H9 (cell line): Measurements from ENCODE around the gene BRD3OS. TPM values are rescaled to one million over a fixed set of nuclear protein-coding genes. Genes with fewer than 3 reads are reported as not detected.
A peak's percentile ranks its signal among the peaks of the same experiment; 100 is the strongest.

Experiments used
- DNase-seq: peaks from one replicate; pipeline ENCODE4 v3.0.0-alpha.2; 2017
- H2AFZ ChIP-seq: one replicate; pipeline ENCODE4 v1.6.1; 2013; ENCODE audit warnings: mild to moderate bottlenecking, low read length, control low read depth, moderate library complexity
- H2AK5ac ChIP-seq: 2 replicates; pipeline ENCODE4 v1.6.1; 2013; ENCODE audit warnings: low read length, control low read depth, mixed read lengths; ENCODE audit not compliant: insufficient read length
- H2BK120ac ChIP-seq: one replicate; pipeline ENCODE4 v1.6.1; 2013; ENCODE audit warnings: low read depth, mild to moderate bottlenecking, low read length, control low read depth, inconsistent platforms; ENCODE audit not compliant: poor library complexity, severe bottlenecking
- H2BK12ac ChIP-seq: 2 replicates; pipeline ENCODE4 v1.6.1; 2013; ENCODE audit warnings: low read length, control low read depth, mixed read lengths, low read depth; ENCODE audit not compliant: insufficient read length
- H2BK15ac ChIP-seq: 2 replicates; pipeline ENCODE4 v1.6.1; 2013; ENCODE audit warnings: low read depth, low read length, control low read depth
- H2BK20ac ChIP-seq: one replicate; pipeline ENCODE4 v1.6.1; 2013; ENCODE audit warnings: low read depth, mild to moderate bottlenecking, low read length, control low read depth, inconsistent platforms; ENCODE audit not compliant: poor library complexity, severe bottlenecking
- H2BK5ac ChIP-seq: 2 replicates; pipeline ENCODE4 v1.6.1; 2013; ENCODE audit warnings: low read length, control low read depth, mixed read lengths; ENCODE audit not compliant: insufficient read length
- H3K14ac ChIP-seq: 2 replicates; pipeline ENCODE4 v1.6.1; 2013; ENCODE audit warnings: low read length, control low read depth; ENCODE audit not compliant: insufficient read depth
- H3K18ac ChIP-seq: 2 replicates; pipeline ENCODE4 v1.6.1; 2013; ENCODE audit warnings: low read depth, mild to moderate bottlenecking, mixed read lengths, low read length, control low read depth; ENCODE audit not compliant: insufficient read length
- H3K23ac ChIP-seq: 2 replicates; pipeline ENCODE4 v1.6.1; 2013; ENCODE audit warnings: low read length, control low read depth, mixed read lengths, low read depth; ENCODE audit not compliant: insufficient read length
- H3K23me2 ChIP-seq: 2 replicates; pipeline ENCODE4 v1.6.1; 2013; ENCODE audit warnings: low read depth, mild to moderate bottlenecking, mixed read lengths, low read length, control low read depth; ENCODE audit not compliant: insufficient read length, poor library complexity, severe bottlenecking
- H3K27ac ChIP-seq: 2 replicates; pipeline ENCODE4 v1.5.1; 2013; ENCODE audit warnings: low read length, control low read depth, mixed read lengths, low read depth; ENCODE audit not compliant: insufficient read length
- H3K27me3 ChIP-seq: 2 replicates; pipeline ENCODE4 v1.6.1; 2013; ENCODE audit warnings: low read length, control low read depth, inconsistent platforms; ENCODE audit not compliant: insufficient read depth
- H3K4ac ChIP-seq: 2 replicates; pipeline ENCODE4 v1.6.1; 2013; ENCODE audit warnings: low read depth, mild to moderate bottlenecking, control low read depth, inconsistent platforms, low read length, moderate library complexity
- H3K4me1 ChIP-seq: 2 replicates; pipeline ENCODE4 v1.6.1; 2013; ENCODE audit warnings: low read length, control low read depth, inconsistent platforms; ENCODE audit not compliant: insufficient read depth
- H3K4me2 ChIP-seq: 2 replicates; pipeline ENCODE4 v1.6.1; 2013; ENCODE audit warnings: low read length, control low read depth, mixed read lengths; ENCODE audit not compliant: insufficient read length, insufficient read depth
- H3K56ac ChIP-seq: 2 replicates; pipeline ENCODE4 v1.6.1; 2013; ENCODE audit warnings: low read depth, mild to moderate bottlenecking, mixed read lengths, low read length, control low read depth; ENCODE audit not compliant: insufficient read length
- H3K79me1 ChIP-seq: 2 replicates; pipeline ENCODE4 v1.6.1; 2013; ENCODE audit warnings: low read depth, mild to moderate bottlenecking, moderate library complexity, low read length, control low read depth, inconsistent platforms; ENCODE audit not compliant: insufficient read depth, poor library complexity, severe bottlenecking
- H3K79me2 ChIP-seq: 2 replicates; pipeline ENCODE4 v1.6.1; 2013; ENCODE audit warnings: low read length, control low read depth, inconsistent platforms; ENCODE audit not compliant: insufficient read depth
- H3K9ac ChIP-seq: 2 replicates; pipeline ENCODE4 v1.6.1; 2013; ENCODE audit warnings: low read length, control low read depth, mixed read lengths; ENCODE audit not compliant: insufficient read length; ENCODE audit errors: extremely low read depth
- H3K9me3 ChIP-seq: one replicate; pipeline ENCODE4 v1.6.1; 2013; ENCODE audit warnings: low read depth, low read length, inconsistent platforms; ENCODE audit not compliant: control insufficient read depth
- H3T11ph ChIP-seq: one replicate; pipeline ENCODE4 v1.6.1; 2013; ENCODE audit warnings: mild to moderate bottlenecking, low read length, control low read depth, inconsistent platforms
- H4K20me1 ChIP-seq: one replicate; pipeline ENCODE4 v1.6.1; 2013; ENCODE audit not compliant: control insufficient read depth, insufficient read length, insufficient read depth
- H4K5ac ChIP-seq: 2 replicates; pipeline ENCODE4 v1.6.1; 2013; ENCODE audit warnings: low read depth, mild to moderate bottlenecking, mixed read lengths, low read length, control low read depth; ENCODE audit not compliant: insufficient read length
- H4K8ac ChIP-seq: replicated peaks from 2 replicates; pipeline ENCODE4 v1.6.1; 2013; ENCODE audit warnings: low read length, control low read depth, mixed read lengths, low read depth; ENCODE audit not compliant: insufficient read length
- H4K91ac ChIP-seq: 2 replicates; pipeline ENCODE4 v1.6.1; 2013; ENCODE audit warnings: low read depth, mild to moderate bottlenecking, moderate library complexity, mixed read lengths, low read length, control low read depth; ENCODE audit not compliant: insufficient read length
- H3K27ac Mint-ChIP-seq, 3 experiments: 2 replicates in 2 of 3; 3 replicates in 1 of 3; pipeline ENCODE4 v1.8.0; 2020 to 2021; ENCODE audit warnings: mixed read lengths in 3 of 3, mild to moderate bottlenecking in 1 of 3, moderate library complexity in 1 of 3
- H3K27me3 Mint-ChIP-seq: 2 replicates; pipeline ENCODE4 v1.8.0; 2021; ENCODE audit warnings: low read depth, mild to moderate bottlenecking, moderate library complexity, mixed read lengths
- H3K36me3 Mint-ChIP-seq, 3 experiments: 2 replicates in 2 of 3; 3 replicates in 1 of 3; pipeline ENCODE4 v1.8.0; 2020 to 2021; ENCODE audit warnings: low read depth in 3 of 3, mixed read lengths in 3 of 3; ENCODE audit not compliant: insufficient read depth in 1 of 3
- H3K4me1 Mint-ChIP-seq, 2 experiments: 2 replicates each; pipeline ENCODE4 v1.8.0; 2020; ENCODE audit warnings: mixed read lengths in 2 of 2
- H3K4me3 Mint-ChIP-seq, 2 experiments: 2 replicates in 1 of 2; 3 replicates in 1 of 2; pipeline ENCODE4 v1.8.0; 2020 to 2021; ENCODE audit warnings: mild to moderate bottlenecking in 2 of 2, mixed read lengths in 2 of 2, moderate library complexity in 1 of 2
- H3K9me3 Mint-ChIP-seq, 2 experiments: 2 replicates in 1 of 2; 3 replicates in 1 of 2; pipeline ENCODE4 v1.8.0; 2020; ENCODE audit warnings: mild to moderate bottlenecking in 2 of 2, mixed read lengths in 2 of 2, moderate library complexity in 1 of 2
- CTCF ChIP-seq: fragments of 200-600 bp; sonication (generic); conservative IDR thresholded peaks from 3 replicates; pipeline ENCODE4 v1.8.0; 2021; ENCODE audit warnings: antibody characterized with exemption, mild to moderate bottlenecking
- WGBS: extraction: QIAGEN DNeasy Blood & Tissue Kit; methylation state at CpG from one replicate; pipeline ENCODE4 v1.1.7; 2013; ENCODE audit warnings: missing lambda C conversion rate, low lambda C conversion rate, mixed read lengths; ENCODE audit not compliant: insufficient read length; ENCODE audit errors: extremely low coverage; 5-methylcytosine and 5-hydroxymethylcytosine counted together
- total RNA-seq: library from RNA; stranded (reverse); gene quantifications from 2 replicates; pipeline ENCODE4 v1.2.1, GENCODE V29; 2021

BRD3OS gene
- total RNA-seq, 1 experiment from 2014 or later = 16.4 TPM

- H3K23ac ChIP-seq = no peak overlapping the region
- H3K4ac ChIP-seq = no peak overlapping the region
- H3K27ac ChIP-seq = no peak overlapping the region
- H3K27me3 ChIP-seq = no peaks in the 10 kb centered on the region
- H2BK12ac ChIP-seq = no peak overlapping the region
- H4K5ac ChIP-seq = no peak overlapping the region
- H3K27ac Mint-ChIP-seq = peak overlapping the region; percentile 8 to 95 (median 87); a peak in 6 of 7 replicates
- no peak overlapping the region for H3K14ac ChIP-seq
- H2BK120ac ChIP-seq = no peak overlapping the region
- H2BK20ac ChIP-seq = no peak overlapping the region
- no peak for TF ChIP-seq CTCF
- H3K4me1 Mint-ChIP-seq = peaks cover 23 to 48% of the 10 kb centered on the region in 2 experiments
- H3K23me2 ChIP-seq = peaks cover 10% of the 10 kb centered on the region
- peaks cover 73% of the 10 kb centered on the region; the same call in 1 of the 2 replicates for H3K79me2 ChIP-seq
- WGBS = no CpG with 5 or more reads among the region's 22 CpGs
- H3K56ac ChIP-seq = no peak overlapping the region
- H3K27me3 Mint-ChIP-seq = no peaks in the 10 kb centered on the region
- H4K8ac ChIP-seq = no peak overlapping the region
- no peak overlapping the region for H2BK15ac ChIP-seq
- no peak overlapping the region for H2AK5ac ChIP-seq
- H2BK5ac ChIP-seq = no peak overlapping the region
- H3K9me3 Mint-ChIP-seq = no peaks in the 10 kb centered on the region
- no peak overlapping the region for H2AFZ ChIP-seq
- H3K18ac ChIP-seq = no peak overlapping the region
- peaks cover 6% of the 10 kb centered on the region for H3K79me1 ChIP-seq
- H3K36me3 Mint-ChIP-seq = peaks cover 0 to 19% (median 3%) of the 10 kb centered on the region in 3 experiments; a peak in 4 of 7 replicates
- H3K4me3 Mint-ChIP-seq = no peak overlapping the region
- DNase-seq = peak; percentile 25
- no peaks in the 10 kb centered on the region for H3K4me1 ChIP-seq
- H4K91ac ChIP-seq = no peak overlapping the region
- H3K4me2 ChIP-seq = no peak overlapping the region
- H3K9ac ChIP-seq = no peak overlapping the region
- peaks cover 3% of the 10 kb centered on the region for H4K20me1 ChIP-seq
- no peaks in the 10 kb centered on the region for H3K9me3 ChIP-seq
- H3T11ph ChIP-seq = no peak overlapping the region
Measured at GRCh38 chr9:134062461-134063087, 37.3 kb downstream of the BRD3OS start.
